Duodenal mucosa (tissue), 2 donors: ENCODE measurements around the gene ZSCAN32.

Experiments
- H3K27ac ChIP-seq: one replicate; pipeline ENCODE4 v1.7.0; 2013; ENCODE audit warnings: low read depth, low read length
- H3K27me3 ChIP-seq, 2 donors: one replicate each; pipeline ENCODE4 v1.7.0; 2013; ENCODE audit warnings: low read length in 2 of 2, control low read depth in 1 of 2; ENCODE audit not compliant: insufficient read depth in 2 of 2, control insufficient read depth in 1 of 2
- H3K36me3 ChIP-seq, 2 donors: one replicate each; pipeline ENCODE4 v1.7.0; 2013; ENCODE audit warnings: low read length in 2 of 2, control low read depth in 1 of 2; ENCODE audit not compliant: insufficient read depth in 2 of 2, control insufficient read depth in 1 of 2
- H3K4me1 ChIP-seq, 2 donors: one replicate each; pipeline ENCODE4 v1.7.0; 2013; ENCODE audit warnings: low read length in 2 of 2, control low read depth in 1 of 2; ENCODE audit not compliant: insufficient read depth in 2 of 2, control insufficient read depth in 1 of 2
- H3K4me3 ChIP-seq, 2 donors: one replicate each; pipeline ENCODE4 v1.7.0; 2013; ENCODE audit warnings: low read length in 2 of 2, low read depth in 1 of 2
- H3K9ac ChIP-seq, 2 donors: one replicate each; pipeline ENCODE4 v1.7.0; 2013; ENCODE audit warnings: low read length in 2 of 2, low read depth in 1 of 2
- H3K9me3 ChIP-seq, 2 donors: one replicate each; pipeline ENCODE4 v1.7.0; 2013; ENCODE audit warnings: low read length in 2 of 2, control low read depth in 1 of 2; ENCODE audit not compliant: control insufficient read depth in 1 of 2

The ZSCAN32 gene

DNA sequence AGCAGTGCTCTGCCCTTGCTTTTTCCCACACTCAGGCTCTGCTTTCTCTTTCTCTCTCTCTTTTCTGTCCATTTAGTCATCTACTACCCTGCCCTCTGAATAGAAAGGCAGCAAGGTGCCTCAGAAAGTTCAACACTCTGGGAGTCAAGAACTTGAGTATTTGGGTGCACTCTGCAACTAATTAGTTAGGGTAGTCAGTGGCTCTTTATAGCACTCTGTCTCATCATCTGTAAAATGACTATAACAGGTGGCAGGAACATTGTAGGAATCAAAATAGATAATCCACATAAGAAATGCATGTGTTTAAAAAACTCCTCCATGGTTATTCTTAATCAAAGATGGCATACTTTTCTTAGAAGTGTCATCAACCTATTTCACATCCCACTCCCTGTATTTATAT, 37.9 kb downstream of the ZSCAN32 start:
- H3K4me1 ChIP-seq = no peaks in the 10 kb centered on the region
- no peak overlapping the region for H3K27ac ChIP-seq
- H3K36me3 ChIP-seq = no peaks in the 10 kb centered on the region
- H3K4me3 ChIP-seq = no peak overlapping the region
- H3K9ac ChIP-seq = no peak overlapping the region
- H3K27me3 ChIP-seq = no peaks in the 10 kb centered on the region
- H3K9me3 ChIP-seq = peaks cover 8 to 22% of the 10 kb centered on the region in 2 donors

DNA sequence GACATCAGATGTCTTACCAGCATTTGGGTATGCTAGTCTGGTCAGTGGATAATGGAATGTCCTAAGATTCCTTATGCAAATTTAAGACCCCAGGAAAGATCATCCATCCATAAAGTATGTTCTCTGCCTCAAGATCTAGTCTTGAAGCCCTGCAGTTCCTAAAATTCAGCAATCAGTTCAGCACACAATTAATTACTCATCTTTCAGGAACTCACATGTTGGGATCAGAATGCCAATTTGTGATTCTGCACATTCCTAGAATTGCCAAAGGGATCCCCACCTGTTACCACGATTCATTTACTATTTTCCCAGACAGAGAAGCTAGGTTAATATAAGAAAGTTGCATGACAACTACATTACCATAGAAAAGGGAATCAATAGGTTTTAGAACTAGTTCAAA, 41.9 kb downstream of the ZSCAN32 start:
- Histone ChIP-seq H3K4me3 (no peak overlapping the region), H3K36me3 (no peaks in the 10 kb centered on the region), H3K27me3 (no peaks in the 10 kb centered on the region), H3K4me1 (no peaks in the 10 kb centered on the region), H3K9me3 (peaks cover 2 to 8% of the 10 kb centered on the region in 2 donors), H3K27ac (no peak overlapping the region), H3K9ac (no peak overlapping the region)

DNA sequence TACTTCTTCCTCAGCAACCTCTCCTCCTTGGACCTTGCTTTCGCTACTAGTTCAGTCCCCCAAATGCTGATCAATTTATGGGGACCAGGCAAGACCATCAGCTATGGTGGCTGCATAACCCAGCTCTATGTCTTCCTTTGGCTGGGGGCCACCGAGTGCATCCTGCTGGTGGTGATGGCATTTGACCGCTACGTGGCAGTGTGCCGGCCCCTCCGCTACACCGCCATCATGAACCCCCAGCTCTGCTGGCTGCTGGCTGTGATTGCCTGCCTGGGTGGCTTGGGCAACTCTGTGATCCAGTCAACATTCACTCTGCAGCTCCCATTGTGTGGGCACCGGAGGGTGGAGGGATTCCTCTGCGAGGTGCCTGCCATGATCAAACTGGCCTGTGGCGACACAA, 44.7 kb downstream of the ZSCAN32 start:
- no peak overlapping the region for H3K9ac ChIP-seq
- peaks cover 0 to 2% of the 10 kb centered on the region in 2 donors for H3K9me3 ChIP-seq
- H3K4me3 ChIP-seq = no peak overlapping the region
- H3K4me1 ChIP-seq = no peaks in the 10 kb centered on the region
- no peaks in the 10 kb centered on the region for H3K36me3 ChIP-seq
- H3K27me3 ChIP-seq = no peaks in the 10 kb centered on the region
- H3K27ac ChIP-seq = no peak overlapping the region

DNA sequence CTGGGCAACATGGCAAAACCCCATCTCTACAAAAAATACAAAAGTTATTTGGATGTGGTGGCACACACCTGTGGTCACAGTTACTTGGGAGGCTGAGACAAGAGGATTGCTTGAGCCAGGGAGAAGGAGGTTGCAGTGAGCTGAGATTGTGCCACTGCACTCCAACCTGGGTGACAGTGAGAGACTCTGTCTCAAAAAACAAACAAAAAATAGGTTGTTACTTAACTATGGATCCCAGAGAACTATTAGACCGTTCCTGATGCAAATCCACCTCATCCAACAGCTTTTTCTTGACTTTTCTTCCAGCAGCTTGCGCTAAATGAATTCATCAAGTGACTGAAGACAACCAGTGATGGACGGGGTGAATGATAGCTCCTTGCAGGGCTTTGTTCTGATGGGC, 45.2 kb downstream of the ZSCAN32 start, which contains the start of gene OR2C1:
OR2C1 (plus strand) TSS at position 301 of the 400 bp plus-strand sequence; CDS start at position 353, 52 bp downstream.
- Histone ChIP-seq H3K9me3 (peaks cover 0 to 2% of the 10 kb centered on the region in 2 donors), H3K27ac (no peak within 1 kb of the TSS), H3K27me3 (no peaks in the 10 kb centered on the region), H3K36me3 (no peaks in the 10 kb centered on the region), H3K9ac (no peak within 1 kb of the TSS), H3K4me1 (no peaks in the 10 kb centered on the region), H3K4me3 (no peak within 1 kb of the TSS)

DNA sequence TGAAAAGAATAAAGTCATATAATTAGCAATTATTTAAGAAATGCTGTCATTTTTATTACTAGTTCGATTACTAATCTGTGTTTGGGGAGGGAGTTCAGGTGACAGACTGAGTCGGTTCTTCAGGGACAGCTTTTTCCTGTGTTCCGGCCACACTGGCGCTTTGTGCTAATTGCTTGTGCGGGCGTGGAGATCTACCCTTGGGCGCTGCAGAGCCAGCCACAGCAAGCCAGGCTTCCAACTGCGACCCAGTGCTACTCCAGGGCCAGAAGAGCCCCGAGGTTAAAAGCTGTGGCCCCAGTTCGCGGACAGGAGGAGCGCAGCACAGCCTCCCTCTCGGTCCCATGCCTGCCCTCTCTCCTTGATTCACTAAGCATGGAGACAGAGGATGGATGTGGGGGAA, 51.6 kb downstream of the ZSCAN32 start:
- Histone ChIP-seq H3K4me3 (peak overlapping the region in 1 of 2 donors; percentile 12), H3K27ac (no peak overlapping the region), H3K9ac (no peak overlapping the region), H3K36me3 (no peaks in the 10 kb centered on the region), H3K27me3 (no peaks in the 10 kb centered on the region), H3K4me1 (peaks cover 4% of the 10 kb centered on the region in 2 donors), H3K9me3 (no peaks in the 10 kb centered on the region)

DNA sequence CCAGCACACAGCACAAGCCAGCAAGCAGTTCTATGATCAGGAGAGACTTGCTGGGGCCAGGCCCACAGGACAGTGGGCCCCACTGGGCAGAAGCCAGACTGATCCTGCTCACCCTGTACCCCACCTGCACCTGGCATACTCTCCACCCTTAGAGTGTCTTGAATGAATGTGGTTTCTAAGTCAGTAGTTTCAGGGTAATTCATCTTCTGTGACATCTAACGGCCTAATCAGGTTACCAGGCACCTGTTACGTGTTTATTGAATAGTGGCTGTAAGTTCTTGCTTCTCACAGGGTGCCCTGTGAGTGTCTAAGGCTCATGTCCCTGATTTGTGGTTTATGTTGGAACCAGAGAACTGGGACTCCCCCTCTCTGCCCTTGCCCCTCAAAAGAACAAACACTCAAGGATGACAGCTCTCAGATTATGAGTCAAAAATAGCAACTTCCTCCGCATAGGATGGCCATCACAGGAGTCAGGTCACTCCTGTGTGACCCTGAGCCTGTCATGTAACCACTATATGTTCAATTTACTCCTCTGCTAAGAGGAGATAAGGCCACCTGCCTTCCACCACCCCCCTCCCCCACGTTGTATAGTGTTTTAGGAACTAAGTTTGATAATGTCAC, 52.1 kb downstream of the ZSCAN32 start:
- peaks cover 4% of the 10 kb centered on the region in 2 donors for H3K4me1 ChIP-seq
- no peaks in the 10 kb centered on the region for H3K36me3 ChIP-seq
- H3K27ac ChIP-seq = no peak overlapping the region
- no peaks in the 10 kb centered on the region for H3K9me3 ChIP-seq
- H3K9ac ChIP-seq = no peak overlapping the region
- H3K27me3 ChIP-seq = no peaks in the 10 kb centered on the region
- H3K4me3 ChIP-seq = no peak overlapping the region

DNA sequence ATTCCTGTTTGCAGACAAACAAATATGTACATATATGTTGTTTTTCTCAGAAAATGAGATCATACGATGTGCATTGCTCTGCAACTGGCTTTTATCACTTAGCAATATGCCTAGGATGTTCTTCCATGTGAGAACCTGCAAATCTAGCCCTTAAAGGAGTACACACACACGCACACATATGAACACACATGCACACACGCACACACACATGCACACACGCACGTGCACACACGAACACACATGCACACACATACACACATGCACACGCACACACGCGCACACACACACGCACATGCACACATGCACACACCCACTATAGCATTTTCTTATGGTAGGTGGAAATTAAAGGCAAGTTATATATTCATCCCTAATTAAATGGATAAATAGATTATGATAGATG, 53.2 kb downstream of the ZSCAN32 start:
- Histone ChIP-seq H3K36me3 (no peaks in the 10 kb centered on the region), H3K9me3 (no peaks in the 10 kb centered on the region), H3K9ac (no peak overlapping the region), H3K27me3 (no peaks in the 10 kb centered on the region), H3K4me1 (peaks cover 4% of the 10 kb centered on the region in 2 donors), H3K4me3 (no peak overlapping the region), H3K27ac (no peak overlapping the region)

DNA sequence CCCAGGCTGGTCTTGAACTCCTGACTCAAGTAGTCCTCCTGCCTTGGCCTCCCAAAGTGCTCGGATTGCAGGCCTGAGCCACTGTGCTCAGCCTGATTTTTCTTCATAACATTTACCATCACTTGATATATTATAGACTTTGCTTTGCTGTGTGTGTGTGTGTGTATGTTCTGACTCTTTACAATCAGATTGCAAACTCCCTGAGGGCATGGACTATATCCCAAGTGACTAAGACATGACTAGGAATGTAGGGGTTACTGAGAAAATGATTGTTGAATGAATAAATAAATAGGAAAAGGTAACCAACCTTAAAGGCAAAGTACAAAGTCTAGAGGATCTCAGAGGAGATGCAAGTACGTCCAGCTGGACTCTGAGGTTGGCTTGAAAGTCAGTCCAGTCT, 54.8 kb downstream of the ZSCAN32 start:
- Histone ChIP-seq H3K27me3 (no peaks in the 10 kb centered on the region), H3K36me3 (no peaks in the 10 kb centered on the region), H3K27ac (no peak overlapping the region), H3K9me3 (no peaks in the 10 kb centered on the region), H3K4me1 (peaks cover 4% of the 10 kb centered on the region in 2 donors), H3K9ac (no peak overlapping the region), H3K4me3 (no peak overlapping the region)
